Fibroblast of villous mesenchyme (primary cell): ENCODE data around the gene LEP. TPM values are rescaled to one million over a fixed set of nuclear protein-coding genes. Genes with fewer than 3 reads are reported as not detected.
A peak's percentile ranks its signal among the peaks of the same experiment; 100 is the strongest.

Experiments
- DNase-seq: peaks from one replicate; pipeline ENCODE4 v3.0.0-alpha.2; 2010; ENCODE audit warnings: low read depth
- H3K4me3 ChIP-seq: 2 replicates; pipeline ENCODE4 v1.5.1; 2011; ENCODE audit warnings: low read depth, mild to moderate bottlenecking, low read length
- CTCF ChIP-seq: IDR thresholded peaks from 2 replicates; pipeline ENCODE4 v1.5.1; 2012; ENCODE audit warnings: low read depth, mild to moderate bottlenecking, low read length; ENCODE audit not compliant: insufficient read depth
- total RNA-seq: library from RNA; depleted of rRNA; stranded (reverse); fragments of >200 nt; gene quantifications from 2 replicates; pipeline ENCODE4 v1.2.3, GENCODE V29; 2012

The LEP gene
- total RNA-seq, 1 donor, result not detected

- no peak overlapping the region for H3K4me3 ChIP-seq
- no peak for DNase-seq
- TF ChIP-seq CTCF, result no peak
Observed at GRCh38 chr7:128219636-128220035, 21.4 kb upstream of the LEP start.

- H3K4me3 ChIP-seq, result no peak overlapping the region
- TF ChIP-seq CTCF, result no peak
- peak; percentile 32 for DNase-seq
Observed at GRCh38 chr7:128221929-128222403, 19.1 kb upstream of the LEP start.

- no peak overlapping the region for H3K4me3 ChIP-seq
- no peak for TF ChIP-seq CTCF
- no peak for DNase-seq
Observed at GRCh38 chr7:128226132-128226980, 14.7 kb upstream of the LEP start.

- TF ChIP-seq CTCF, result no peak
- H3K4me3 ChIP-seq, result no peak overlapping the region
- no peak for DNase-seq
Observed at GRCh38 chr7:128227271-128227670, 13.8 kb upstream of the LEP start.

GRCh38 chr7:128231021-128231420 lies 10.1 kb upstream of the LEP start:
- H3K4me3 ChIP-seq, result no peak overlapping the region
- no peak for DNase-seq
- no peak for TF ChIP-seq CTCF

- no peak for TF ChIP-seq CTCF
- no peak for DNase-seq
Observed at GRCh38 chr7:128231677-128232076, 9.4 kb upstream of the LEP start.

More at GRCh38 chr7:128231677-128232076, 9.4 kb upstream of the LEP start:
- H3K4me3 ChIP-seq, result no peak overlapping the region
